GM12873 (cell line): ENCODE results near the gene PPT2.

Source experiments
- CTCF ChIP-seq: IDR thresholded peaks from 2 replicates; pipeline ENCODE4 v1.5.1; 2012; ENCODE audit warnings: low read depth, mild to moderate bottlenecking, moderate library complexity, low read length, control low read depth; ENCODE audit not compliant: insufficient read depth; ENCODE audit errors: missing control alignments

The PPT2 gene

GRCh38 chr6:32140420-32141046, 13.4 kb upstream of the PPT2 start:
- no peak for TF ChIP-seq CTCF

GRCh38 chr6:32146287-32146686, 7.7 kb upstream of the PPT2 start:
- no peak for TF ChIP-seq CTCF

GRCh38 chr6:32146687-32147086, 7.3 kb upstream of the PPT2 start:
- no peak for TF ChIP-seq CTCF

GRCh38 chr6:32147401-32148132, 6.4 kb upstream of the PPT2 start:
- peak; percentile 17 for TF ChIP-seq CTCF

- no peak for TF ChIP-seq CTCF
Measured at GRCh38 chr6:32148289-32149091, 5.5 kb upstream of the PPT2 start.

- no peak for TF ChIP-seq CTCF
Measured at GRCh38 chr6:32149092-32149755, 4.7 kb upstream of the PPT2 start.
